Effector CD4-positive, alpha-beta T cell (primary cell): Measurements from ENCODE around the gene KRT27.
"Not testable (repeated sequence)": the region's sequence is repeated elsewhere in the genome, so short reads cannot be mapped to it uniquely, and the experiment has no call there.

ENCODE experiments used
- DNase-seq: peaks from one replicate; pipeline ENCODE4 v3.0.0-alpha.2; 2020

KRT27 gene

DNA sequence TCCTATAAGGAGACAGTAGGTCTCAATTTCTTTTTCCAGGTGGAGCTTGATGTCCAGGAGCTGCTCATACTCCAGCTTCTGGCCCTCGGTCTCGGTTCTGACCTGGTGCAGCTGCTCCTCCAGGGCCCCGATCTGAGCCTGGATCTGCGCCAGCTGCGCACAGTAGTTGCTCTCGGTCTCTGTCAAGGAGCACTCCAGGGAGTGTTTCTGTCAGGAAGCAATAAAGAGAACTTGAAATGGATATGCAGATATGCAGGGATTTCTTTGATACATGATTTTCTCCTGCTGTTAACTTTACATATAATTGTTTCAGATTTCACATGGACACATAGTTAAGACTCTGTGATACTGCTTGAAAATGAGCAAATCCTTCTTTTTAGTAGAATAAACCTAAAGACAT lies 32.0 kb downstream of the KRT27 start:
- DNase-seq = no peak

DNA sequence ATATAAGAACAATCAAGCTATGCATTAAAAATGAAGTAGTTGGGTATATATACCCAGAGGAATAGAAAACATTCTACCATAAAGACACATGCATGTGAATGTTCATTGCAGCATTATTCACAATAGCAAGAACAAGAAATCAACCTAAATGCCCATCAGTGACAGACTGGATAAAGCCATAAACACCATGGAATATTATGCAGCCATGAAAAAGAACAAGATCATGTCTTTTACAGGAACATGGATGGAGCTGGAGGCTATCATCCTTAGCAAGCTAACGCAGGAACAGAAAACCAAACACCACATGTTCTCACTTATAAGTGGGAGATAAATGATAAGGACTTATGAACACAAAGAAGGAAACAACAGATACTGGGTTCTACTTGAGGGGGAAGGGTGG lies 33.7 kb downstream of the KRT27 start:
- DNase-seq = not testable (repeated sequence)

DNA sequence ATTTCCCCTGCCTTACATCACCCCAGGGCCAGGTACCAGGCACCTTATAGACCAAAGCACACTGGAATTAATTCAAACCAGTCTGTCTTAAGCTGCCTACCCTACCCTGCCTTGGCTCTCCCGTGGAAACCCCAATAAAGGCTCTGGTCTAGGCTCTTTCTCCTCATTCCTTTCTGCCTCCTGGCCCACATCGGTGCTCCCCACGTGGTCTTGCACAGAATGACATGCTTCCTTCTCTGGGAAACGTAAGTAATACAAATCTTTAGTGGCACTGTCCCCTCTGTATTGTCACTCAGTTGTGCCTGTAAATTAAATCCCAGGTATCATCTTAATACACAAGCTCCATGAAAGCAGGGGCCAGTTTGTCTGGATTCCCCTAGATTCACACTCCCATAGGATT lies 43.8 kb downstream of the KRT27 start:
- DNase-seq = no peak

DNA sequence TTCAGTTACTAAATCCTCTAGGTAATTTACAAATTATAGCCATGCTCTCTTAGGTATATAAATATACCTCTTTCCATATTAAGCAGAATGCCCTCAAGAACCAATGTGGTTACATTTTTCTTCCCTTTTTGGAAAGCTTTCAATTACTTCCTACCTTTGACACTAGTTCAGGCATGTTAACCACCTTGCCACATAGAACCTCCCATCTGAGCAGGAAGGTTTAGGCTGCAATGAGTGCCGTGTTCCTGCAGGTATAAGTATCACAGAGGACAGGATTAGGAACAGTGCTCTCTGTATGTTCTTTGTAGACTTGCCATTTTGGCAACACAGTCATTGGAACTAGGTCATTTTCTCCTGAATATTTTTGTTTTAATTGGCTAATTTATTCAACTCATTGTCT lies 47.3 kb downstream of the KRT27 start:
- DNase-seq = no peak

DNA sequence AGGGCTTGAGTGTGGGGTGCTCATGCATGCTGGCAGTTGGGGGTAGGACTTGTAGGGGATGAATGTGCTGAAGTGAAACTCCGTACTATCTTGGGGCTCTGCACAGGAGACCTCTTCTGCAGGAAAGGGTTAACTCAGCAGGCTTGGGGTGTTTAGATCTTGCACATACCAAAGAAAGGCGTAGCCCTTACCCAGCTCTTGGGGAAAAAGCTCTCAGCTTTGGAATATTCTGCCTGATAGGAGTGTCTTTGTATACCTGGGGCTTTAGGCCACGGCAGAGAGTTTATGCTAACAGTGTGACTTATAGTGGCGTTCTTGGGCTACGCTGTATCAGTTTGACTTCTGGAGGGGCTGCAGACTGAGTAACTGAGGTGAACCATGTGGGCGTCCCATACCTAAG lies 48.3 kb downstream of the KRT27 start:
- DNase-seq = no peak

DNA sequence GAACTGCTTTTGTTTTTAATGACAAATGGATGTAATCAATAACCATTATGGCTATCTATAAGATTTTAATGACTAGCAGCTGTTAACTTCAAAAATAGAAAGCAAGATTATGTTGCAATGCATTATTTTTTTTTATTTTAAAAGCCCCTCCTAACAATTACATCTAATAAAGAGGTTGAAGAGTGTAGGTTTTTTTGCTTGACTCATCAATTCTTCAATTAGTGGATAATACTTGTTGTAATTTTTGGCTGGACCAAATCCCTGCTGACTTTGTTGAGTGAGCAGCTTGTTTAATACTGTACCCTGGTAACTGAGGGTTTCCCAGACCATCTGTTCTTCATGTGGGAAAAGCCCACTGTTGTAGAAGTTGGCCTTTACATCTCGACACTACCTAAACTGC lies 51.4 kb downstream of the KRT27 start:
- no peak for DNase-seq

DNA sequence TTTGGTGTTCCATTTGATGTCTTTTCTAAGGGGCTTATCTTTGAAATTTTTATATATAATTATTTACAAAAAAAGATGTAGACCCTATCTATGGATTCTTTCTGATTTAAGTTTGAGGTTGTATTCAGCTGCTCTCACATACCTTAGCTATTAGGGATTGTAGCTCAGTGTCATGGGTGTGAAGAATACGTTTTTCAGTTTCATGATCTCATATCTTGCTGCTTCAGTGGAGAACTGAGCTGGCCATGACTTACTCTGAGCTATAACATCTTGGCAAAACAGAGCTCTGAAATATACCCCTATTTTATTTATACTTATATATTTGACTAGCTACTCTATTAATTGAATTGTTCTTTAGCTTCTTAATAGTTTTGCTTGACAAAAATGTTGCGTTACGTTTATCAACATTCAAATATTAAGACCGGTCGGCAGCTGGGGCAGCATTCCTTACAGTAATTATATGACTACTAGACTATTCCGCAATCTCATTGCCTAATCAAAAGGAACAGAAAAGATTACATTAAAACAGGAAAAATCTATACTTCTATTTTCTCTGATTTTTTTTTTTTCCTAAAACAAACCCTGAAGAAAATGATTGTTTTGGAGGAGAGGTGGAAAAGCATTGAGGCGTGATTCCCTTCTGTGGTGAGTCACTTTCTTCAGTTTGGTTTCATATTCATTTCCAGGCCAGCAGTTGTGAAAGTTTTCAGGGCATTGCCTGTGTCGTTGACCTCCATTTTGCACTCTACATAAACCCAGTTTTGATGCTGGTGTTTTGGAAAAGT lies 54.7 kb downstream of the KRT27 start:
- no peak for DNase-seq

DNA sequence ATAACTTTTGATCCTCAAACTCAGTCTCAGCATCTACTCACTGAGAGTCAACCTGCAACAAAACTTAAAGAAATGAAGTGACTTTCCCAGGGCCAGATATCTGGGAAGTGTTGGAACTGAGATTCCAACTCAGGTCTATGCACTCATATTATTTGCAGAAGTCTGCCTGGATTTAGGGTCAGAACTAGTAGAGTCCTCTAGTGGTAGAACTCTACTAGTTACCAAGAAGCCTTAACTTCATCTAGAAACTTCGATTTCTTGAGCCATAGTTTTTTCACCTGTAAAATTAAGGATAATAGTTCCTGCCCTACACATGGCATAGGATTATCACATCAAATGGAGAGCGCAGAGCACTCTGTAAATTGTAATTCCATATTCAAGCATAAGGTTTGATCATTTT lies 55.4 kb downstream of the KRT27 start:
- DNase-seq = no peak
